Fibroblast of lung (primary cell): ENCODE data around the gene BAZ2B.

Experiments
- CTCF ChIP-seq, 2 donors: IDR thresholded peaks in 1 of 2; conservative IDR thresholded peaks in 1 of 2; 1 replicate in 1 of 2; 2 replicates in 1 of 2; pipeline ENCODE4 v1.5.1; 2011 to 2012; ENCODE audit warnings: low read length in 2 of 2, control low read depth in 1 of 2, inconsistent platforms in 1 of 2, low read depth in 1 of 2, mild to moderate bottlenecking in 1 of 2
- EZH2 ChIP-seq: IDR thresholded peaks from 2 replicates; pipeline ENCODE4 v1.5.1; 2012; ENCODE audit warnings: low read length, control low read depth, mild to moderate bottlenecking; ENCODE audit errors: missing control alignments

- no peak for TF ChIP-seq CTCF (conservative IDR thresholded peaks at IDR 0.05 in 1 of 2, IDR thresholded peaks at IDR 0.05 in 1 of 2; ENCODE audit: low read depth in 1 of 2, low read length in 2 of 2)
- TF ChIP-seq EZH2, result no peak
Measured at GRCh38 chr2:159362094-159362493, 254.3 kb downstream of the BAZ2B start.
